GM11168 (cell line): Measurements from ENCODE around the gene B3GALNT2.
"Not testable (repeated sequence)": the region's sequence is repeated elsewhere in the genome, so short reads cannot be mapped to it uniquely, and the experiment has no call there.

Source experiments
- in situ Hi-C: fragments of 300-500 bp; cut with MboI; formaldehyde crosslinking; loops from one replicate; pipeline ENCODE4 v1.12.0; 2022; ENCODE audit warnings: low sequenced_read_pairs; ENCODE audit not compliant: unreplicated experiment

B3GALNT2 gene

DNA sequence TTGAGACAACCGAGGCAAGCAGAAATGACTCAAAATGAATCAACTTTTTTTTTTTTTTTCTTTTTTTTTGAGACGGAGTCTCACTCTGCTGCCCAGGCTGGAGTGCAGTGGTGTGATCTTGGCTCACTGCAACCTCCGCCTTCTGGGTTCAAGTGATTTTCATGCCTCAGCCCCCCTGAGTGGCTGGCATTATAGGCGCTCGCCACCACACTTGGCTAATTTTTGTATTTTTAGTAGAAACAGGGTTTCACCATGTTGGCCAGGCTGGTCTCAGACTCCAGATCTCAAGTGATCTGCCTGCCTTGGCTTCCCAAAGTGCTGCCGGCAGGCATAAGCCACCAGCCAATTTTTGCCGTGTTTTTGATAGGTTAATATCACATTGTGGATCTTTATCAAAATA is 46.4 kb downstream of the B3GALNT2 start:
- in situ Hi-C loops = not testable (repeated sequence)

- in situ Hi-C loops = no loop called here
These were observed 48.4 kb downstream of the B3GALNT2 start for GRCh38 chr1:235455823-235456222.

- in situ Hi-C loops = no loop called here
These were observed 49.2 kb downstream of the B3GALNT2 start for GRCh38 chr1:235455097-235455496.

GRCh38 chr1:235454021-235454420 is 50.2 kb downstream of the B3GALNT2 start:
- in situ Hi-C loops = no loop called here

- in situ Hi-C loops = no loop called here
These were observed 53.3 kb downstream of the B3GALNT2 start for GRCh38 chr1:235450886-235451483.

- in situ Hi-C loops = no loop called here
These were observed 53.8 kb downstream of the B3GALNT2 start for GRCh38 chr1:235450433-235450832.

- in situ Hi-C loops = no loop called here
These were observed 55.6 kb downstream of the B3GALNT2 start for GRCh38 chr1:235448616-235449015.

GRCh38 chr1:235442788-235443429 is 61.3 kb downstream of the B3GALNT2 start:
- in situ Hi-C loops = no loop called here

GRCh38 chr1:235441159-235441685 is 63.0 kb downstream of the B3GALNT2 start:
- in situ Hi-C loops = no loop called here

- in situ Hi-C loops = no loop called here
These were observed 70.3 kb downstream of the B3GALNT2 start for GRCh38 chr1:235434001-235434400.

- in situ Hi-C loops = no loop called here
These were observed 73.3 kb downstream of the B3GALNT2 start for GRCh38 chr1:235430991-235431390.

GRCh38 chr1:235429143-235429542 is 75.1 kb downstream of the B3GALNT2 start:
- in situ Hi-C loops = no loop called here

DNA sequence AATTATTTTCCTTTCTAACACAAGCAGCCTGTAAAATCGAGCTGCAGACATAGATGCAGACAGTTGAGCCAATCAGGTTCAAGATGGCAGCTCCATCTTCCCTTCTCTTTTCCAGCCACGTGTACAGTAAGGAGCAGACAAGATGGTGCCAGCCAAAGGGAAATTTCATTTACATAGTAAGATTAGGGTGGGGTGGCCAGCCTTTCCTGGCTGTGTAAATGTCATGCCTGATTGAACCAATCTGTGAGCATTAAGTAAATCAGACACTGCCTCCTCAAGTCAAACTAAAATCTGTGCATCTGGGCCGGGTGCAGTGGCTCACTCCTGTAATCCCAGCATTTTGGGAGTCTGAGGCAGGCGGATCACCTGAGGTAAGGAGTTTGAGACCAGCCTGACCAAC is 76.8 kb downstream of the B3GALNT2 start:
- in situ Hi-C loops = no loop called here

- in situ Hi-C loops = no loop called here
These were observed 77.6 kb downstream of the B3GALNT2 start for GRCh38 chr1:235426680-235427079.

DNA sequence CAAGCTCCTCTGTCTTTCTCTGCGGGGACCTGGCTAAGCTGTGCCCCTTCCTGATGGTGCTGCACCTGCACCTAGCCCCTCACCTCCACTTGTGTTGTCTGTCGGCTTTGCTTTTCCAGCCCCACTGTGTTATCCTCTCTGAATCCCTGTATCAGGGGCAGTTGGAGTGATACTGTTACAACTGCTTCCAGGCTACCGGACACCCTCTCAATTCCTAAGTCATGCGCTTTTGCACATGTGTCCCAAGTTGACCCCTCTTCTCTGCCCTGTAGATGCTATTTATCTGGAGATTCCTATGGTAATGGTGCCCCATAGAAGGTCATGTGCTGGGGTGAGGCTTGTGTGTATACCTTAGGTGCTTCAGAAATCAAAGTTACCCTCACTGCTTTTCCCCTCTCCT is 78.1 kb downstream of the B3GALNT2 start:
- in situ Hi-C loops = no loop called here

DNA sequence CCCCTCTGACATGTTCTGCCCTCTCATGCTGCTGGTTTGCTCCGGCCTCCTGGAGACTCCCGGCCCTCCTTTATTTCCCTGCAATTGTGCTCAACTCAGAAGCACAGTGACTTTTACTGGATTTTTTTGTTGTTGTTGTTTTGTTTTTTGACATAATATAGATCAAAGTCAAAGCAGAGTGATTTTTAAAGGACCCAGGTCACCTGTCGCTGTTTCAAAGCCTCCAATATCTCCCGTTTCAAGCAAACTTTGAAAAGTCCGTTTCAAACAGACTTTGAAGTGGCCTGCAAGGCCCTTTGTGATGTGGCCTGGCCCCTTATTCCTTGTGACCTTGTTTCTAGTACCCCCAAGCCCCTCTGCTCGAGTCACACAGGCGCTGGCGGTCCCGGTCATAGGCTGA is 78.9 kb downstream of the B3GALNT2 start:
- in situ Hi-C loops = no loop called here

DNA sequence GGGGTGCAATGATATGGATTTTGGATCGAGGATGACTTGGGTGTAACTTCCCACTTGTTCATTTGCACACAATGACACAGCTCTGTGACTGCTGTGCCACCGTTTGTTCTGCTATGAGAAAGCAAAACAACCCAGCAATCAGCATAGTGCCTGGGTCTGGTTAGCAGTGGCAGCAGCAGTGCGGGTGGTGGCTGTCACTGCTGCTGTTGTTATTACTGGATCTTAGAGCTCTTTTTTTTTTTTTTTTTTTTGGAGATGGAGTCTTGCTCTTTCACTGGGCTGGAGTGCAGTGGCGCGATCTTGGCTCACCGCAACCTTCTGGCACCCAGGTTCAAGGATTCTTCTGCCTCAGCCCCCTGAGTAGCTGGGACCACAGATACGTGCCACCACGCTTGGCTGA is 80.2 kb downstream of the B3GALNT2 start:
- in situ Hi-C loops = no loop called here

DNA sequence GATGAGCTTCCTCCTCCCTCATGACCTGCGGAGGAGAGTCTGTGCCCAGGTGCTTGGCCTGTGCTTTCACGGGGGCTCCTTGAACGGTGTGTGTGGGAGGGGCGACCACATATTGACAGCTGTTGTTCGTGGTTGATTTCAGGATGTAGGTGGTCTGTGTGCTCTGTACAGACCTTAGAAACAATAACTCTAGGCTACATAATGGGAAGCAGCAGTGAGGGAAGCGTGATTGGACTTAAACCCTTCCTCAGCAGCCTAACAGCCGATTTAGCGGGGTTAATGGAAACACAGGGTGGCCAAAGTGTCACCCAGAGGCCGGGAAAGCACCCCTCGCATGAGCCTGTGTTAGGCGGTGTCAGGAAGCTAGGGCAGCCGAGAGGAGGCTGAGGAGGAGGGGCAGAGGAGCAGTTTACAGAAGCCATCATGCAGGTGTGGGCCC is 81.0 kb downstream of the B3GALNT2 start:
- in situ Hi-C loops = no loop called here

DNA sequence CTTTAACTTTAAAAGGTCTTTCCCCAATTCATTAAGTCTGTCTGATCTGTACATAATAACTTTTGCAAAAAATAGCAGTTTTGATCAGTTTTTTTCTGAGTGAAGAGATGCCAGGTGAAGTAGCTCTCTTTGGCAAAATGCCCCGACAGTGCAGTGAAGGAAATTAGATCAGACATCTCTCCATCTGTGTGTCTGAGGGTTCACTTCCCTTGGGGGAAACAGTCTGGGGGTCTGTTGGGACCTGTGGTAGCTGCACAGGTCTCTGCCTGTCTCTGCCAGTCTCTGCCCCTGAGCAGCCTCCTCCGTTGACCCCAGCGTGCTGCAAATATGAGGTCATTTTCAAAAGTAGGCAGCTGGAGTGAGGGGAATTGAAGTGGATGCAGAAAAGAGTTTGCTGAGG is 82.5 kb downstream of the B3GALNT2 start:
- in situ Hi-C loops = no loop called here

- in situ Hi-C loops = loop anchor here (5.0 to 10.0 kb wide), 3 partner anchors 85 to 322 kb away; no protein-coding TSS in a partner anchor
These were observed 87.1 kb downstream of the B3GALNT2 start for GRCh38 chr1:235417086-235417697.

DNA sequence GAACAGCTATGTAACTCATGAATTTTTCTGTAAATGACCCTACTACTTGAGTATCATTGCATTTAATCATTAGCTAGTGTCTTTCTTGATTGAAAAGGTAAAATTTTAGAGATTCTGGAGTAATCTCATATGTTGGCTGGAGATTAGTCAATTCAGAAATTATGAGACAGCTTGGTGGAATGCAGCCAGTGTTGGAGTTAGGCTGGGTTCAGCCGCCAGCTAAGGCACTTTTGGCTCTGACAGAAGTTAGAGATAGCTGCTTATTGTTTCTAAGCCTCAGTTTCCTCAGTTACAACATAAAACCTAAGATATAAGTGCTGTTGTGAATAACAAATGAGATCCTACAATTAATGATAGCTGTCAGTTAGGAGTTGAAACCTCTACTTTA is 87.6 kb downstream of the B3GALNT2 start:
- in situ Hi-C loops = loop anchor here (5.0 to 10.0 kb wide), 3 partner anchors 84 to 322 kb away; no protein-coding TSS in a partner anchor
